GM21786 (cell line): ENCODE data around the gene MITF.

Experiments used
- ATAC-seq: cut with Tn5 transposase; IDR thresholded peaks from one replicate; pipeline ENCODE4 v1.9.1; 2021; ENCODE audit not compliant: unreplicated experiment

Gene MITF

GRCh38 chr3:70000563-70001081 is 261.4 kb downstream of the MITF start:
- no peak for ATAC-seq

GRCh38 chr3:70003119-70003518 is 263.9 kb downstream of the MITF start:
- no peak for ATAC-seq

GRCh38 chr3:70006089-70006488 is 266.8 kb downstream of the MITF start:
- no peak for ATAC-seq

GRCh38 chr3:70010346-70010745 is 271.1 kb downstream of the MITF start:
- no peak for ATAC-seq

GRCh38 chr3:70011582-70011981 is 272.3 kb downstream of the MITF start:
- no peak for ATAC-seq
